Measurements from ENCODE around the gene TMC1. TPM values are rescaled to one million over a fixed set of nuclear protein-coding genes. Genes with fewer than 3 reads are reported as not detected.

TMC1 gene
- polyA plus RNA-seq, 2 of the 4 experiments (the other 2 are of a cell fraction): 0.12 to 0.17 TPM

DNA sequence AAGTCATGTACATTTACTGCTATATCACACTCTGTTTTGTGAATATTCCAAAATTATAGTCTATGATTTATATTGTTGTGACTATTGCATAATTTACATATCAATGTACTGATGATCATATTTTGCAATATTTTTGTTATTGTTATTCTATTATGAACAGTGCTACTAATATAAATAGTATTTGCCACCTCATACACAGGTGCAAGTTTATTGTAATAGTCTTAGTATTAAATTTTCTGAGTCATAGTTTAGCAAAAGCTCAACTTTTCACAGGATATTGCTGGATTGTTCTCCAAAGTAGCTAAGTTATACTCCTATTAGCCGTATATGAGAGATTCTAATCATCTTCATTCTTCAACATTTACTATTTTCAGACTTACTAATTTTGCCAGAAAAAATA is 124.7 kb downstream of the TMC1 start:
- POLR2A ChIA-PET: no interaction called here
- FAIRE-seq: no peak
- TF ChIP-seq HOXA7 (CRISPR knock-in tag; IDR thresholded peaks at IDR 0.05): no peak
- TF ChIP-seq HDAC2 (IDR thresholded peaks at IDR 0.05): no peak
- no peak for TF ChIP-seq RNF2 (IDR thresholded peaks at IDR 0.05; ENCODE audit: borderline replicate concordance, low read depth)
- TF ChIP-seq CHD2 (IDR thresholded peaks at IDR 0.05; ENCODE audit: low read length, partially characterized antibody): no peak
- TF ChIP-seq RFX5 (IDR thresholded peaks at IDR 0.05): no peak
- no peak for TF ChIP-seq MAX (IDR thresholded peaks at IDR 0.05)
- TF ChIP-seq HEYL (CRISPR knock-in tag; IDR thresholded peaks at IDR 0.05): no peak
- TF ChIP-seq FOSL2 (IDR thresholded peaks at IDR 0.05): no peak
- TF ChIP-seq FOSL2 (CRISPR knock-in tag; IDR thresholded peaks at IDR 0.05): no peak

DNA sequence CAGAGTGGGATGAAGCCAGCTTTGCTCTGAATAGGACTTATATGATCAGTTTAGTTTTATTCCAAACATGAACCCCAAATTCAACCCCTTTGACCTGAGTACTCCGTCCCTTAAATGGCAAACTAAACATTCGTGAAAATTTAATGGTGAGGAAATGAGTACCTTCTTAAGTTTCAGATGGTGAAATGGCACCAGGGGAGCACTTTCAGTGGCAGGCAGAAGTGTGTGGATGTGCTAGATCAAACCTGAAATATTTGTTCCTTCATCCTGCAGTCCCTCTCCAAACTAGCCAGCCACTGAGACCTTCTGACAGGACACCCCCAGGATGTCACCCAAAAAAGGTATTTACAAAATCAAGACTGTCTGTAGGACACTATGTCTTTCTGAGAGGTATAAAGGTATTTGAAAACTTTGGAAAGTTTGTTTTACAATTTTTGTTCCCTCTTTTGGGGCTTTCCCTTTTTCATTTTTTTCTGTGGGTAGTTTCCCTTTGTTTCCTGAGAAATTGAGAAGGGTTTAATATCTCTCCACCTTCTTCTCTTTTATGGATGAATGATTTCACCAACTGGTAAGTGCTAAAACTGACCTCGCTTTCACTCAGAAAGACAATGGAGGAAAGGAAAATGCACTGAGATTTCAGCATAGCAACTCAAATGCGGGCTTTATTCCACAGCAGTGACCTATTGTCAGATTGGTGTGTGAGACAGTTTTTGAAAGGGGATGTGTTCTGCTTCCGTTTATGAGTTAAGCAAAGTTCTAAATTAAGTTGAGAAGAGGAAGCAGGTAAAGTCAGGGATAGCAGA is 127.1 kb downstream of the TMC1 start:
- Histone ChIP-seq H3K4me1 (no peaks in the 10 kb centered on the region), H3K27ac (no peak overlapping the region), H3K9me3 (no peaks in the 10 kb centered on the region), H3K4me3 (no peak overlapping the region), H3K4me2 (no peak overlapping the region)
- POLR2A ChIA-PET: no interaction called here
- DNase-seq (ENCODE audit: low read depth in 1 of 2, low spot score in 1 of 2) (no peak), ATAC-seq (no peak), FAIRE-seq (no peak)
- WGBS (ENCODE audit: missing lambda C conversion rate): 48% methylated on average over 5 of the region's 5 CpGs
- CTCF ChIA-PET: interaction anchor here (0.6 kb wide), 1 partner anchor 552 kb away, joined by 3 read pairs; no protein-coding TSS in a partner anchor
- no peak for TF ChIP-seq HOXB13 (CRISPR knock-in tag; IDR thresholded peaks at IDR 0.05; ENCODE audit: low read depth)
- TF ChIP-seq, protein P1, sequence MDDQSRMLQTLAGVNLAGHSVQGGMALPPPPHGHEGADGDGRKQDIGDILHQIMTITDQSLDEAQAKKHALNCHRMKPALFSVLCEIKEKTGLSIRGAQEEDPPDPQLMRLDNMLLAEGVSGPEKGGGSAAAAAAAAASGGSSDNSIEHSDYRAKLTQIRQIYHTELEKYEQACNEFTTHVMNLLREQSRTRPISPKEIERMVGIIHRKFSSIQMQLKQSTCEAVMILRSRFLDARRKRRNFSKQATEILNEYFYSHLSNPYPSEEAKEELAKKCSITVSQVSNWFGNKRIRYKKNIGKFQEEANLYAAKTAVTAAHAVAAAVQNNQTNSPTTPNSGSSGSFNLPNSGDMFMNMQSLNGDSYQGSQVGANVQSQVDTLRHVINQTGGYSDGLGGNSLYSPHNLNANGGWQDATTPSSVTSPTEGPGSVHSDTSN (IDR thresholded peaks at IDR 0.05): no peak
- TF ChIP-seq RFX5 (IDR thresholded peaks at IDR 0.05): no peak
- no peak for TF ChIP-seq E2F6 (IDR thresholded peaks at IDR 0.05; ENCODE audit: borderline replicate concordance, low read depth)
- TF ChIP-seq ZNF302 (CRISPR knock-in tag; IDR thresholded peaks at IDR 0.05): no peak
- no peak for TF ChIP-seq BCL3 (IDR thresholded peaks at IDR 0.05)
- no peak for TF ChIP-seq CEBPB (IDR thresholded peaks at IDR 0.05)
- no peak for TF ChIP-seq ZC3H11A (IDR thresholded peaks at IDR 0.05)
- TF ChIP-seq, protein P2, sequence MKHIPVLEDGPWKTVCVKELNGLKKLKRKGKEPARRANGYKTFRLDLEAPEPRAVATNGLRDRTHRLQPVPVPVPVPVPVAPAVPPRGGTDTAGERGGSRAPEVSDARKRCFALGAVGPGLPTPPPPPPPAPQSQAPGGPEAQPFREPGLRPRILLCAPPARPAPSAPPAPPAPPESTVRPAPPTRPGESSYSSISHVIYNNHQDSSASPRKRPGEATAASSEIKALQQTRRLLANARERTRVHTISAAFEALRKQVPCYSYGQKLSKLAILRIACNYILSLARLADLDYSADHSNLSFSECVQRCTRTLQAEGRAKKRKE (CRISPR knock-in tag; IDR thresholded peaks at IDR 0.05; ENCODE audit: low read depth): no peak

More for the DNA sequence above, 124.7 kb downstream of the TMC1 start:
- DNase-seq (ENCODE audit: low read depth in 1 of 2, low spot score in 1 of 2) (no peak), ATAC-seq (no peak)
- Histone ChIP-seq H3K4me3 (no peak overlapping the region), H3K4me1 (no peaks in the 10 kb centered on the region), H3K27ac (no peak overlapping the region), H3K4me2 (no peak overlapping the region), H3K9me3 (no peaks in the 10 kb centered on the region)
- WGBS (ENCODE audit: missing lambda C conversion rate): 79% methylated on average over 1 of the region's 1 CpG
- CTCF ChIA-PET: interaction anchor here (0.7 to 1.6 kb wide), 2 partner anchors 176 to 363 kb away, joined by 3 to 4 read pairs; no protein-coding TSS in a partner anchor

GRCh38 chr9:72649127-72649442 is 127.7 kb downstream of the TMC1 start:
- Histone ChIP-seq H3K4me1 (no peaks in the 10 kb centered on the region), H3K9me3 (no peaks in the 10 kb centered on the region), H3K27ac (no peak overlapping the region), H3K4me2 (no peak overlapping the region), H3K4me3 (no peak overlapping the region)
- 12% methylated on average over 1 of the region's 1 CpG for WGBS (ENCODE audit: missing lambda C conversion rate)
- CTCF ChIA-PET: no interaction called here
- ATAC-seq (no peak), DNase-seq (ENCODE audit: low read depth in 1 of 2, low spot score in 1 of 2) (no peak), FAIRE-seq (no peak)
- POLR2A ChIA-PET: no interaction called here
- no peak for TF ChIP-seq EP300 (IDR thresholded peaks at IDR 0.05)
- TF ChIP-seq, protein P3, sequence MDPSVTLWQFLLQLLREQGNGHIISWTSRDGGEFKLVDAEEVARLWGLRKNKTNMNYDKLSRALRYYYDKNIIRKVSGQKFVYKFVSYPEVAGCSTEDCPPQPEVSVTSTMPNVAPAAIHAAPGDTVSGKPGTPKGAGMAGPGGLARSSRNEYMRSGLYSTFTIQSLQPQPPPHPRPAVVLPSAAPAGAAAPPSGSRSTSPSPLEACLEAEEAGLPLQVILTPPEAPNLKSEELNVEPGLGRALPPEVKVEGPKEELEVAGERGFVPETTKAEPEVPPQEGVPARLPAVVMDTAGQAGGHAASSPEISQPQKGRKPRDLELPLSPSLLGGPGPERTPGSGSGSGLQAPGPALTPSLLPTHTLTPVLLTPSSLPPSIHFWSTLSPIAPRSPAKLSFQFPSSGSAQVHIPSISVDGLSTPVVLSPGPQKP (IDR thresholded peaks at IDR 0.05; ENCODE audit: low read depth, low read length): no peak
- TF ChIP-seq CBX8 (IDR thresholded peaks at IDR 0.05): no peak
- TF ChIP-seq NR3C1 (IDR thresholded peaks at IDR 0.05): no peak
- TF ChIP-seq RFX5 (IDR thresholded peaks at IDR 0.05): no peak
- no peak for TF ChIP-seq NPAS2 (CRISPR knock-in tag; IDR thresholded peaks at IDR 0.05; ENCODE audit: borderline replicate concordance)
- no peak for TF ChIP-seq RCOR1 (IDR thresholded peaks at IDR 0.05; ENCODE audit: low read depth, low read length)
- no peak for TF ChIP-seq MAFK (IDR thresholded peaks at IDR 0.05; ENCODE audit: partially characterized antibody)
- no peak for TF ChIP-seq ZC3H11A (IDR thresholded peaks at IDR 0.05)
- TF ChIP-seq MAX (IDR thresholded peaks at IDR 0.05): no peak
- TF ChIP-seq MYC (IDR thresholded peaks at IDR 0.05; ENCODE audit: borderline replicate concordance, low read length): no peak
- no peak for TF ChIP-seq FOXS1 (CRISPR knock-in tag; IDR thresholded peaks at IDR 0.05)
- no peak for TF ChIP-seq JUN (IDR thresholded peaks at IDR 0.05)
- TF ChIP-seq, protein P2 (CRISPR knock-in tag; IDR thresholded peaks at IDR 0.05; ENCODE audit: low read depth): no peak
- no peak for TF ChIP-seq PHF8 (IDR thresholded peaks at IDR 0.05; ENCODE audit: borderline replicate concordance, low read depth)

All from A549 (cell line).